Choroid plexus epithelial cell (primary cell): ENCODE results near the gene ASIC3.

Experiments used
- DNase-seq: peaks from one replicate; pipeline ENCODE4 v3.0.0-alpha.2; 2010; ENCODE audit warnings: low read depth
- H3K4me3 ChIP-seq: 2 replicates; pipeline ENCODE4 v1.5.1; 2011; ENCODE audit warnings: low read depth, mild to moderate bottlenecking, control low read depth, low read length, moderate library complexity
- TF ChIP-seq, protein P1 (sequence below): conservative IDR thresholded peaks from 2 replicates; pipeline ENCODE4 v1.5.1; 2011; ENCODE audit warnings: low read depth, mild to moderate bottlenecking, control low read depth, inconsistent platforms, low read length, moderate library complexity

Gene ASIC3

DNA sequence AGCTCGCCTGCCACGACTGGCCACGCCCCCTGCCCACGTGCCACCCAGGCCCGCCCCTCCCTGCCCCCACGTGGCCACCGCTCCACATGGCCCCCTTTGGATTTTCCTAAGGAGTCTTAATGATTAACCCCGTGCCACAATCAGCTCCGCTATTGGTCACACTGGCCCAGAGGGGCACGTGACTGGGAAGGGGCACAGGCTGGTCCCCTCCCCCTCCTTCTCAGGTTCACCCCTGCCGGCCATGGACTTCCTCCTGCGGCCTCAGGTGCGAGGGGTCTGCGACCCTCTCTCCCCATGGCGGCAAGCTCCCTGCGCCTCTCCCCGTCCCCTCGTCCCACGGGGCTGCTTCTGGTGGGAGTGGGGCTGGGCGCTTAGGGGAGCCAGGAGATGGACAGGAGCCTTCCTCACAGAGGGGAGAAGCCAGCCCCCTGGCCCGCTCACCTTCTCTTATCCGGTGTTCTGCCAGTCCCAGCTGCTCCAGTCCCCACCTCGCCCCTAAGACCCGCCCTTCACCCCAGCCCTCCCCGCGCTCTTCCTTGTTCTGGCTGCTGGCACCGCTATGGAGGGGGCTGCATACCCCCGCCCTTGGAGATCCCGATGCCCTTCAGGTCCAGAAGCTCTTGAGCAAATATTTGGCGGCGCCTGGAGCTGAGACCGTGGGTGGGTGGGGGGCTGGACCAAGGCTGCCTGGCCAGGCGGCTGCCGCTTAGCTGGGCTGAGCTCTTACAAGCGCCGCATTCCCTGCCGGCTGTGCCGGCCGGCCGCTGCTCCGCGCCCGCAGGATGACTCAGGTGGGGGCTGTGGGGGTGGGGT is 14.3 kb downstream of the ASIC3 start:
- H3K4me3 ChIP-seq, result peak overlapping the region; percentile 40
- TF ChIP-seq, protein P1, sequence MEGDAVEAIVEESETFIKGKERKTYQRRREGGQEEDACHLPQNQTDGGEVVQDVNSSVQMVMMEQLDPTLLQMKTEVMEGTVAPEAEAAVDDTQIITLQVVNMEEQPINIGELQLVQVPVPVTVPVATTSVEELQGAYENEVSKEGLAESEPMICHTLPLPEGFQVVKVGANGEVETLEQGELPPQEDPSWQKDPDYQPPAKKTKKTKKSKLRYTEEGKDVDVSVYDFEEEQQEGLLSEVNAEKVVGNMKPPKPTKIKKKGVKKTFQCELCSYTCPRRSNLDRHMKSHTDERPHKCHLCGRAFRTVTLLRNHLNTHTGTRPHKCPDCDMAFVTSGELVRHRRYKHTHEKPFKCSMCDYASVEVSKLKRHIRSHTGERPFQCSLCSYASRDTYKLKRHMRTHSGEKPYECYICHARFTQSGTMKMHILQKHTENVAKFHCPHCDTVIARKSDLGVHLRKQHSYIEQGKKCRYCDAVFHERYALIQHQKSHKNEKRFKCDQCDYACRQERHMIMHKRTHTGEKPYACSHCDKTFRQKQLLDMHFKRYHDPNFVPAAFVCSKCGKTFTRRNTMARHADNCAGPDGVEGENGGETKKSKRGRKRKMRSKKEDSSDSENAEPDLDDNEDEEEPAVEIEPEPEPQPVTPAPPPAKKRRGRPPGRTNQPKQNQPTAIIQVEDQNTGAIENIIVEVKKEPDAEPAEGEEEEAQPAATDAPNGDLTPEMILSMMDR, result no peak
- peak; percentile 80 for DNase-seq

GRCh38 chr7:151063212-151063561 is 14.9 kb downstream of the ASIC3 start:
- H3K4me3 ChIP-seq, result peak overlapping the region; percentile 28
- TF ChIP-seq, protein P1, result no peak
- DNase-seq, result peak; percentile 80

- TF ChIP-seq, protein P1, result no peak
- no peak for DNase-seq
- no peak overlapping the region for H3K4me3 ChIP-seq
Observed at GRCh38 chr7:151064454-151064853, 16.1 kb downstream of the ASIC3 start.

DNA sequence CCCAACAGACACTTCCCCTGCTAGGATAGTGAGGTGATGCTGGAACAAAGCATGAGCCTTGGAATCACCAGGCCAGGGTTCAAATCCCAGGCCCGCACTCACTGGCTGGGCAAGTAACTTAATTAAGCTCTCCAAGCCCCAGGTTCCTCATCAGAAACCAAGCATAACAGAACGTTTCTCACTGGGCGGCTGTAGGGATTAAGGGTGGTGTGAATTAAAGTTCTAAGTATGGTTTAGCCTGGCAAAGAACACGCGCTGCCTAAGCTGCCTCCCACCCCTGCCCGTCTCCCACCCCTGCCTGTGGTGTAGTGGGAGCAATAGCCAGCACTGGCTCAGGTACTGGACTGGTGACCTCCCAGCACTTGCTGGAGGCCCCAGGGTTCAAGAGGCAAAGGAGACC is 16.7 kb downstream of the ASIC3 start:
- no peak overlapping the region for H3K4me3 ChIP-seq
- no peak for DNase-seq
- TF ChIP-seq, protein P1, result no peak

DNA sequence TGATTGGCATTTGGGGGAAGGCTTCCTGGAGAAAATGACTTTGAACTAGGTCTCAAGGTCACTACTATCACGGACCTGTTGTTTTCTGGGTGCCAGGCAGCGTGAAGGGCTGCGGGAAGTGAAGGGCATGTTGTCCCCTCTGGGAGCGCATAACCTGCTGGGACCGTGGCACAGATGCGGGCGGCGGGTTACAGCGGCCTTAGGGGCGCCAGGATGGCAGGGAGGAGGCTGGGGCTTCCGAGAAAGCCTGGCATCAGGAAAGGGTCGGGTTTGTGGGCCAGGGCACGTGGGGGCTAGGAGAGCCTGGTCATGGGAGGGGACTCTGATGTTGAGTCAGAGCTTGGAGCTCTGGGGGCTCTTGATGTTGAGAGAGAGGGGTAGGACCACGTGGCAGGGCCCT is 17.2 kb downstream of the ASIC3 start:
- no peak for DNase-seq
- no peak overlapping the region for H3K4me3 ChIP-seq
- TF ChIP-seq, protein P1, result no peak

- no peak overlapping the region for H3K4me3 ChIP-seq
- TF ChIP-seq, protein P1, result no peak
Observed at GRCh38 chr7:151066273-151066974, 18.1 kb downstream of the ASIC3 start.

More at GRCh38 chr7:151066273-151066974, 18.1 kb downstream of the ASIC3 start:
- DNase-seq, result no peak
